ENCODE measurements around the gene ETV6. TPM values are rescaled to one million over a fixed set of nuclear protein-coding genes. Genes with fewer than 3 reads are reported as not detected.
A peak's percentile ranks its signal among the peaks of the same experiment; 100 is the strongest.

Gene ETV6
- total RNA-seq, 1 experiment from 2014 or later = 14.1 TPM

GRCh38 chr12:11863988-11864387 lies 214.5 kb downstream of the ETV6 start:
- no TSS peak for BruUV-seq (replicated peaks)

GRCh38 chr12:11865824-11866223 lies 216.3 kb downstream of the ETV6 start:
- Histone ChIP-seq H4K20me1 (ENCODE audit: insufficient read depth) (no peaks in the 10 kb centered on the region), H3K4me1 (ENCODE audit: control insufficient read depth in 1 of 2, insufficient read depth in 2 of 2, low read length in 2 of 2) (peaks cover 0 to 4% of the 10 kb centered on the region in 2 experiments; a peak in 1 of 4 replicates), H3K4me3 (replicated peaks in 1 of 2; ENCODE audit: low read depth in 1 of 2, low read length in 2 of 2) (no peak overlapping the region), H3K9me3 (ENCODE audit: control insufficient read depth in 1 of 2, insufficient read depth in 1 of 2, low read depth in 1 of 2, low read length in 2 of 2) (peaks cover 8 to 9% of the 10 kb centered on the region in 2 experiments; a peak in 1 of 4 replicates), H2AFZ (ENCODE audit: low read depth, low read length, poor library complexity, severe bottlenecking) (no peak overlapping the region), H3K4me2 (ENCODE audit: low read length) (no peak overlapping the region), H3K9me2 (ENCODE audit: insufficient read depth) (no peaks in the 10 kb centered on the region), H3K27me3 (ENCODE audit: insufficient read depth, low read length) (no peaks in the 10 kb centered on the region), H3K27ac (ENCODE audit: low read depth, low read length) (no peak overlapping the region), H3K79me2 (ENCODE audit: insufficient read depth, low read length) (no peaks in the 10 kb centered on the region), H3K36me3 (ENCODE audit: control insufficient read depth in 1 of 2, insufficient read depth in 2 of 2, low read length in 2 of 2) (no peaks in the 10 kb centered on the region), H3K9ac (ENCODE audit: low read length) (no peak overlapping the region)
- ChIA-PET CTCF (no interaction called here), POLR2A (no interaction called here), RAD21 (ENCODE audit: low non-redundant PET in 1 of 2, low total read pairs in 2 of 2, uncharacterized antibody in 2 of 2, unreplicated experiment in 2 of 2) (no interaction called here)
- BruUV-seq (replicated peaks) = no TSS peak
- intact Hi-C loops (cut with micrococcal nuclease) = no loop called here
- DNase-seq (ENCODE audit: low read depth, low spot score) (no peak), ATAC-seq (no peak)
- TF ChIP-seq ZBTB33 (IDR thresholded peaks at IDR 0.05; ENCODE audit: extremely low read depth, insufficient replicate concordance, low read length) (no peak), YY1 (IDR thresholded peaks at IDR 0.05; ENCODE audit: extremely low read depth, insufficient replicate concordance, low read depth, low read length) (no peak), POLR2A (IDR thresholded peaks at IDR 0.05; ENCODE audit: borderline replicate concordance, extremely low read depth, insufficient read depth, insufficient read length) (no peak), CEBPB (IDR thresholded peaks at IDR 0.05; ENCODE audit: low read depth) (no peak), SRF (IDR thresholded peaks at IDR 0.05; ENCODE audit: low read depth) (no peak), REST (IDR thresholded peaks at IDR 0.05; ENCODE audit: low read depth) (no peak)

More at GRCh38 chr12:11863988-11864387, 214.5 kb downstream of the ETV6 start:
- ChIA-PET CTCF (no interaction called here), POLR2A (no interaction called here), RAD21 (ENCODE audit: low non-redundant PET in 1 of 2, low total read pairs in 2 of 2, uncharacterized antibody in 2 of 2, unreplicated experiment in 2 of 2) (no interaction called here)
- Histone ChIP-seq H4K20me1 (ENCODE audit: insufficient read depth) (no peaks in the 10 kb centered on the region), H3K4me2 (ENCODE audit: low read length) (no peak overlapping the region), H3K9ac (ENCODE audit: low read length) (no peak overlapping the region), H3K4me1 (ENCODE audit: control insufficient read depth in 1 of 2, insufficient read depth in 2 of 2, low read length in 2 of 2) (peaks cover 0 to 4% of the 10 kb centered on the region in 2 experiments; a peak in 1 of 4 replicates), H3K4me3 (replicated peaks in 1 of 2; ENCODE audit: low read depth in 1 of 2, low read length in 2 of 2) (no peak overlapping the region), H2AFZ (ENCODE audit: low read depth, low read length, poor library complexity, severe bottlenecking) (no peak overlapping the region), H3K27ac (ENCODE audit: low read depth, low read length) (no peak overlapping the region), H3K9me2 (ENCODE audit: insufficient read depth) (no peaks in the 10 kb centered on the region), H3K9me3 (ENCODE audit: control insufficient read depth in 1 of 2, insufficient read depth in 1 of 2, low read depth in 1 of 2, low read length in 2 of 2) (peaks cover 8 to 9% of the 10 kb centered on the region in 2 experiments; a peak in 1 of 4 replicates), H3K36me3 (ENCODE audit: control insufficient read depth in 1 of 2, insufficient read depth in 2 of 2, low read length in 2 of 2) (no peaks in the 10 kb centered on the region), H3K79me2 (ENCODE audit: insufficient read depth, low read length) (no peaks in the 10 kb centered on the region), H3K27me3 (ENCODE audit: insufficient read depth, low read length) (no peaks in the 10 kb centered on the region)
- ATAC-seq = no peak
- no peak for DNase-seq (ENCODE audit: low read depth, low spot score)
- no peak for TF ChIP-seq CTCF (IDR thresholded peaks at IDR 0.05 in 2 of 3, conservative IDR thresholded peaks at IDR 0.05 in 1 of 3; ENCODE audit: borderline replicate concordance in 1 of 3, insufficient read depth in 1 of 3, low read depth in 2 of 3, low read length in 2 of 3)
- TF ChIP-seq EGR1 (IDR thresholded peaks at IDR 0.05; ENCODE audit: low read depth) = peak; percentile 68
- TF ChIP-seq SRF (IDR thresholded peaks at IDR 0.05; ENCODE audit: low read depth) = no peak
- peak; percentile 27 for TF ChIP-seq TCF7L2 (IDR thresholded peaks at IDR 0.05; ENCODE audit: borderline replicate concordance, extremely low read depth, insufficient read depth, insufficient read length)
- intact Hi-C loops (cut with micrococcal nuclease) = no loop called here
